Thyroid gland (tissue), 4 donors: ENCODE results near the gene CAPN12. TPM values are rescaled to one million over a fixed set of nuclear protein-coding genes. Genes with fewer than 3 reads are reported as not detected.
"Not testable (repeated sequence)": the region's sequence is repeated elsewhere in the genome, so short reads cannot be mapped to it uniquely, and the experiment has no call there.

Experiments
- DNase-seq, 2 donors: peaks; one replicate each; pipeline ENCODE4 v3.0.0-alpha.2; 2019
- H3K27ac ChIP-seq, 3 donors: fragments of 200-600 bp; sonication (generic); 1 replicate in 2 of 3; 2 replicates in 1 of 3; pipeline ENCODE4 v1.5.1; 2016 to 2019; ENCODE audit warnings: mild to moderate bottlenecking in 1 of 3, moderate library complexity in 1 of 3
- H3K27me3 ChIP-seq: fragments of 200-600 bp; sonication (generic); one replicate; pipeline ENCODE4 v1.5.1; 2019
- H3K36me3 ChIP-seq, 2 donors: fragments of 200-600 bp; sonication (generic); one replicate each; pipeline ENCODE4 v1.5.1; 2016 to 2019
- H3K4me1 ChIP-seq, 2 donors: fragments of 200-600 bp; sonication (generic); one replicate each; pipeline ENCODE4 v1.5.1; 2017 to 2019
- H3K4me3 ChIP-seq, 3 donors: fragments of 200-600 bp; sonication (generic); replicated peaks in 1 of 3; 1 replicate in 2 of 3; 2 replicates in 1 of 3; pipeline ENCODE4 v1.5.1; 2016; ENCODE audit warnings: mild to moderate bottlenecking in 1 of 3
- H3K9me3 ChIP-seq: fragments of 200-600 bp; sonication (generic); one replicate; pipeline ENCODE4 v1.5.1; 2017
- CTCF ChIP-seq, 6 experiments: fragments of 200-600 bp in 3 of 6; fragments of 450-650 bp in 3 of 6; sonication (generic) in 3 of 6; IDR thresholded peaks; one replicate each; pipeline ENCODE4 v1.5.1; 2016 to 2019; ENCODE audit warnings: antibody characterized with exemption in 6 of 6, mild to moderate bottlenecking in 2 of 6, inconsistent platforms in 1 of 6, moderate library complexity in 1 of 6
- POLR2A ChIP-seq, 2 donors: fragments of 450-650 bp; IDR thresholded peaks; one replicate each; pipeline ENCODE4 v1.6.1; 2017; ENCODE audit warnings: antibody characterized with exemption in 2 of 2, mild to moderate bottlenecking in 2 of 2, moderate library complexity in 1 of 2
- WGBS, 2 donors: methylation state at CpG; one replicate each; pipeline ENCODE4 v1.1.5; 2017; 5-methylcytosine and 5-hydroxymethylcytosine counted together
- intact Hi-C: fragments of 100-400 bp; cut with DNase I; formaldehyde crosslinking; loops from one replicate; pipeline ENCODE4 v1.15.1; 2023
- total RNA-seq, 4 donors: library from RNA; depleted of rRNA; stranded (reverse); fragments of >200 nt; gene quantifications; one replicate each; pipeline ENCODE4 v1.2.3, GENCODE V29; 2016

CAPN12 gene
- total RNA-seq, 4 donors from 2014 or later, result 1.6 to 2.0 TPM; not detected in 2

- not testable (repeated sequence) for DNase-seq, H3K36me3 ChIP-seq, H3K9me3 ChIP-seq, H3K4me1 ChIP-seq, H3K27me3 ChIP-seq
- Histone ChIP-seq H3K4me3 (peak overlapping the region in 1 of 3 donors; percentile 24), H3K27ac (peak overlapping the region in 2 of 3 donors; percentile 36 to 56)
- intact Hi-C loops, result loop anchor here (10.0 kb wide), 1 partner anchor 54 kb away; no protein-coding TSS in a partner anchor
- WGBS, 2 donors, result no CpG with 5 or more reads among the region's 58 CpGs
These were observed 26.1 kb upstream of the CAPN12 start for GRCh38 chr19:38770228-38770948.

GRCh38 chr19:38769635-38770211, 25.4 kb upstream of the CAPN12 start:
- peak; percentile 55 to 89 (median 73) for TF ChIP-seq CTCF (IDR thresholded peaks at IDR 0.05)
- TF ChIP-seq POLR2A (IDR thresholded peaks at IDR 0.05), result peak in 1 of 2 donors; percentile 35
- Histone ChIP-seq H3K4me3 (peak overlapping the region in 1 of 3 donors; percentile 24), H3K4me1 (peaks cover 8% of the 10 kb centered on the region in 2 donors), H3K27ac (peak overlapping the region in 2 of 3 donors; percentile 36 to 56), H3K27me3 (no peaks in the 10 kb centered on the region), H3K36me3 (no peaks in the 10 kb centered on the region), H3K9me3 (no peaks in the 10 kb centered on the region)
- DNase-seq, result peak; percentile 82 to 86
- WGBS, 2 donors, result 47 to 52% methylated on average over 7 of the region's 42 CpGs
- intact Hi-C loops, result loop anchor here (10.0 kb wide), 1 partner anchor 55 kb away; no protein-coding TSS in a partner anchor

GRCh38 chr19:38766276-38767047, 22.2 kb upstream of the CAPN12 start:
- DNase-seq, result no peak

GRCh38 chr19:38765214-38765613, 20.9 kb upstream of the CAPN12 start:
- intact Hi-C loops, result no loop called here
- H3K27ac ChIP-seq, result no peak overlapping the region
- no peaks in the 10 kb centered on the region for H3K9me3 ChIP-seq
- no peaks in the 10 kb centered on the region for H3K27me3 ChIP-seq
- DNase-seq, result no peak
- no peak for TF ChIP-seq POLR2A (IDR thresholded peaks at IDR 0.05)
- TF ChIP-seq CTCF (IDR thresholded peaks at IDR 0.05), result no peak
- no peaks in the 10 kb centered on the region for H3K36me3 ChIP-seq
- H3K4me3 ChIP-seq, result no peak overlapping the region
- 97 to 99% methylated on average over 2 of the region's 2 CpGs for WGBS, 2 donors
- peaks cover 8% of the 10 kb centered on the region in 2 donors for H3K4me1 ChIP-seq

More at GRCh38 chr19:38766276-38767047, 22.2 kb upstream of the CAPN12 start:
- peaks cover 8% of the 10 kb centered on the region in 2 donors for H3K4me1 ChIP-seq
- H3K36me3 ChIP-seq, result no peaks in the 10 kb centered on the region
- H3K9me3 ChIP-seq, result no peaks in the 10 kb centered on the region
- H3K27me3 ChIP-seq, result no peaks in the 10 kb centered on the region
- no peak overlapping the region for H3K4me3 ChIP-seq
- intact Hi-C loops, result no loop called here
- TF ChIP-seq POLR2A (IDR thresholded peaks at IDR 0.05) (no peak), CTCF (IDR thresholded peaks at IDR 0.05) (no peak)
- H3K27ac ChIP-seq, result no peak overlapping the region
- 77 to 91% methylated on average over 10 of the region's 10 CpGs for WGBS, 2 donors

GRCh38 chr19:38763795-38764220, 19.5 kb upstream of the CAPN12 start:
- Histone ChIP-seq H3K27me3 (no peaks in the 10 kb centered on the region), H3K9me3 (no peaks in the 10 kb centered on the region), H3K36me3 (no peaks in the 10 kb centered on the region), H3K4me3 (no peak overlapping the region), H3K4me1 (no peaks in the 10 kb centered on the region), H3K27ac (no peak overlapping the region)
- 90 to 95% methylated on average over 3 of the region's 3 CpGs for WGBS, 2 donors
- DNase-seq, result no peak
- intact Hi-C loops, result no loop called here
- TF ChIP-seq CTCF (IDR thresholded peaks at IDR 0.05), result no peak
- no peak for TF ChIP-seq POLR2A (IDR thresholded peaks at IDR 0.05)

- H3K4me1 ChIP-seq, H3K36me3 ChIP-seq, H3K27ac ChIP-seq, H3K9me3 ChIP-seq, H3K4me3 ChIP-seq, DNase-seq, H3K27me3 ChIP-seq, intact Hi-C loops: not testable (repeated sequence)
- 95 to 96% methylated on average over 9 of the region's 9 CpGs for WGBS, 2 donors
These were observed 17.7 kb upstream of the CAPN12 start for GRCh38 chr19:38761884-38762389.

- H3K4me3 ChIP-seq, intact Hi-C loops, H3K27me3 ChIP-seq, H3K9me3 ChIP-seq, H3K36me3 ChIP-seq, H3K4me1 ChIP-seq, DNase-seq, H3K27ac ChIP-seq: not testable (repeated sequence)
- WGBS, 2 donors, result 72 to 77% methylated on average over 6 of the region's 6 CpGs
These were observed 16.7 kb upstream of the CAPN12 start for GRCh38 chr19:38760805-38761517.
